ENCODE data around the gene PCDHGA10. TPM values are rescaled to one million over a fixed set of nuclear protein-coding genes. Genes with fewer than 3 reads are reported as not detected.

Gene PCDHGA10
- total and polyA plus RNA-seq, 11 donors, result 1.1 to 11.3 (median 5.2) TPM

DNA sequence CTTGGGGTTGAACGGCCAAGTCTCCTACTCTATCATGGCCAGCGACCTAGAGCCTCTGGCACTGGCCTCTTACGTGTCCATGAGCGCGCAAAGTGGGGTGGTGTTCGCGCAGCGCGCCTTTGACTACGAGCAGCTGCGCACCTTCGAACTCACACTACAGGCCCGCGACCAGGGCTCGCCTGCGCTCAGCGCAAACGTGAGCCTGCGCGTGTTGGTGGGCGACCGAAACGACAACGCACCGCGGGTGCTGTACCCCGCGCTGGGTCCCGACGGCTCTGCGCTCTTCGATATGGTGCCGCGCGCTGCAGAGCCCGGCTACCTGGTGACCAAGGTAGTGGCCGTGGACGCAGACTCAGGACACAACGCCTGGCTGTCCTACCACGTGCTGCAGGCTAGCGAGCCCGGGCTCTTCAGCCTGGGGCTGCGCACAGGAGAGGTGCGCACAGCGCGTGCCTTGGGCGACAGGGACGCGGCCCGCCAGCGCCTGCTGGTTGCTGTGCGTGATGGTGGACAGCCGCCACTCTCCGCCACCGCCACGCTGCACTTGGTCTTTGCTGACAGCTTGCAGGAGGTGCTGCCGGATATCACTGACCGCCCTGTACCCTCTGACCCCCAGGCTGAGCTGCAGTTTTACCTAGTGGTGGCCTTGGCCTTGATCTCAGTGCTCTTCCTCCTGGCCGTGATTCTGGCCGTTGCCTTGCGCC lies 13.1 kb upstream of the PCDHGA10 start:
- peaks cover 0 to 97% (median 59%) of the 10 kb centered on the region in 12 donors for H3K9me3 ChIP-seq
- no peak overlapping the region for H3K27ac ChIP-seq
- H3K36me3 ChIP-seq, result peaks cover 0 to 4% (median 0%) of the 10 kb centered on the region in 9 donors
- intact Hi-C loops (cut with DNase I), result loop anchor here in 2 of 10 donors (10.0 kb wide), 2 partner anchors 55 to 155 kb away; partner anchors contain the start of genes PCDHB15 (in 1 of the 2) and PCDHGA3 (in 1 of the 2)
- DNase-seq (no peak), ATAC-seq (no peak)
- H3K4me3 ChIP-seq, result peak overlapping the region in 1 of 12 donors; percentile 4
- H3K27me3 ChIP-seq, result peaks cover 0 to 43% (median 0%) of the 10 kb centered on the region in 9 donors
- WGBS, 4 donors, result 30 to 57% (median 34%) methylated on average over 18 to 61 of the region's 61 CpGs
- H3K4me1 ChIP-seq, result peaks cover 0 to 12% (median 0%) of the 10 kb centered on the region in 12 donors
- TF ChIP-seq, protein P1, sequence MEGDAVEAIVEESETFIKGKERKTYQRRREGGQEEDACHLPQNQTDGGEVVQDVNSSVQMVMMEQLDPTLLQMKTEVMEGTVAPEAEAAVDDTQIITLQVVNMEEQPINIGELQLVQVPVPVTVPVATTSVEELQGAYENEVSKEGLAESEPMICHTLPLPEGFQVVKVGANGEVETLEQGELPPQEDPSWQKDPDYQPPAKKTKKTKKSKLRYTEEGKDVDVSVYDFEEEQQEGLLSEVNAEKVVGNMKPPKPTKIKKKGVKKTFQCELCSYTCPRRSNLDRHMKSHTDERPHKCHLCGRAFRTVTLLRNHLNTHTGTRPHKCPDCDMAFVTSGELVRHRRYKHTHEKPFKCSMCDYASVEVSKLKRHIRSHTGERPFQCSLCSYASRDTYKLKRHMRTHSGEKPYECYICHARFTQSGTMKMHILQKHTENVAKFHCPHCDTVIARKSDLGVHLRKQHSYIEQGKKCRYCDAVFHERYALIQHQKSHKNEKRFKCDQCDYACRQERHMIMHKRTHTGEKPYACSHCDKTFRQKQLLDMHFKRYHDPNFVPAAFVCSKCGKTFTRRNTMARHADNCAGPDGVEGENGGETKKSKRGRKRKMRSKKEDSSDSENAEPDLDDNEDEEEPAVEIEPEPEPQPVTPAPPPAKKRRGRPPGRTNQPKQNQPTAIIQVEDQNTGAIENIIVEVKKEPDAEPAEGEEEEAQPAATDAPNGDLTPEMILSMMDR (IDR thresholded peaks at IDR 0.05), result no peak
- no peak for TF ChIP-seq POLR2A (IDR thresholded peaks at IDR 0.05)

- 33 to 49% (median 40%) methylated on average over 26 to 27 of the region's 27 CpGs for WGBS, 4 donors
- TF ChIP-seq POLR2A (IDR thresholded peaks at IDR 0.05), result no peak
- TF ChIP-seq, protein P1 (IDR thresholded peaks at IDR 0.05), result peak in 8 of 12 donors; percentile 9 to 32 (median 18)
- ATAC-seq (no peak), DNase-seq (no peak)
- Histone ChIP-seq H3K36me3 (peaks cover 0 to 4% (median 0%) of the 10 kb centered on the region in 9 donors), H3K9me3 (peaks cover 0 to 97% (median 62%) of the 10 kb centered on the region in 12 donors), H3K4me1 (peaks cover 0 to 13% (median 0%) of the 10 kb centered on the region in 12 donors), H3K4me3 (peak within 1 kb of the TSS in 9 of 12 donors; percentile 11 to 35 (median 23)), H3K27me3 (peaks cover 0 to 46% (median 0%) of the 10 kb centered on the region in 9 donors), H3K27ac (no peak within 1 kb of the TSS)
- intact Hi-C loops (cut with DNase I), result loop anchor here in 2 of 10 donors (10.0 kb wide), 2 partner anchors 58 to 158 kb away; partner anchors contain the start of genes PCDHB15 (in 1 of the 2) and PCDHGA3 (in 1 of the 2)
These were observed 10.1 kb upstream of the PCDHGA10 start, which contains the start of gene PCDHGA9 for GRCh38 chr5:141402553-141403243. PCDHGA9 (plus strand) TSS chr5:141402778; CDS start chr5:141402953, 175 bp downstream.

DNA sequence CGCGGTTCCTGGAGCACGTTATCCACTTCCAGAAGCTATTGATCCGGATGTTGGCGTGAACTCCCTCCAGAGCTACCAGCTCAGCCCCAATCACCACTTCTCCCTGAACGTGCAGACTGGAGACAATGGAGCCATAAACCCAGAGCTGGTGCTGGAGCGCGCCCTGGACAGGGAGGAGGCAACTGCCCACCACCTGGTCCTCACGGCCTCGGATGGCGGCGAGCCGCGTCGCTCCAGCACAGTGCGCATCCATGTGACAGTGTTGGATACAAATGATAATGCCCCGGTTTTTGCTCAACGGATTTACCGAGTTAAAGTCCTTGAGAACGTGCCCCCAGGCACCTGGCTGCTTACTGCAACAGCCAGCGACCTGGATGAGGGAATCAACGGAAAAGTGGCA lies 9.4 kb upstream of the PCDHGA10 start:
- intact Hi-C loops (cut with DNase I), result loop anchor here in 2 of 10 donors (10.0 kb wide), 2 partner anchors 59 to 159 kb away; partner anchors contain the start of genes PCDHB15 (in 1 of the 2) and PCDHGA3 (in 1 of the 2)
- no peak for DNase-seq
- Histone ChIP-seq H3K9me3 (peaks cover 0 to 100% (median 65%) of the 10 kb centered on the region in 12 donors), H3K27me3 (peaks cover 0 to 52% (median 0%) of the 10 kb centered on the region in 9 donors), H3K4me1 (peaks cover 0 to 13% (median 0%) of the 10 kb centered on the region in 12 donors), H3K4me3 (peak overlapping the region in 3 of 12 donors; percentile 22 to 35 (median 24)), H3K36me3 (peaks cover 0 to 4% (median 0%) of the 10 kb centered on the region in 9 donors), H3K27ac (no peak overlapping the region)
- WGBS, 4 donors, result 40 to 59% (median 48%) methylated on average over 22 of the region's 22 CpGs
- ATAC-seq, result no peak
- TF ChIP-seq, protein P1 (IDR thresholded peaks at IDR 0.05), result no peak
- no peak for TF ChIP-seq POLR2A (IDR thresholded peaks at IDR 0.05)

Data from heart left ventricle (tissue), 16 donors.